Measurements from ENCODE around the gene AGBL4. TPM values are rescaled to one million over a fixed set of nuclear protein-coding genes. Genes with fewer than 3 reads are reported as not detected.

The AGBL4 gene
- total and polyA plus RNA-seq, 2 of the 4 experiments (the other 2 are of a cell fraction): not detected

GRCh38 chr1:48789903-48790302, 1233.9 kb downstream of the AGBL4 start:
- H3K14ac ChIP-seq (replicated peaks; ENCODE audit: low read depth, low read length): no peak overlapping the region
- H3K27me3 ChIP-seq (ENCODE audit: control insufficient read depth, insufficient read depth, low read length): no peaks in the 10 kb centered on the region
- POLR2A ChIA-PET (ENCODE audit: unreplicated experiment): no interaction called here
- no peak overlapping the region for H2BK5ac ChIP-seq (ENCODE audit: low read depth, low read length, poor library complexity, severe bottlenecking)
- TF ChIP-seq ELK1 (IDR thresholded peaks at IDR 0.05; ENCODE audit: borderline replicate concordance, low read depth, low read length): no peak
- TF ChIP-seq RCOR1 (IDR thresholded peaks at IDR 0.05; ENCODE audit: insufficient replicate concordance, low read length): no peak
- no peak for TF ChIP-seq FOS (IDR thresholded peaks at IDR 0.05; ENCODE audit: low read depth, low read length)
- no peak for TF ChIP-seq CTCF (conservative IDR thresholded peaks at IDR 0.05; ENCODE audit: low read depth, low read length)
- TF ChIP-seq MAFK (IDR thresholded peaks at IDR 0.05; ENCODE audit: low read depth, low read length): no peak
- TF ChIP-seq NFE2L2 (IDR thresholded peaks at IDR 0.05; ENCODE audit: low read depth, low read length): no peak
- no peak for TF ChIP-seq POLR2A (IDR thresholded peaks at IDR 0.05; ENCODE audit: low read depth, low read length)
- H2AFZ ChIP-seq (replicated peaks; ENCODE audit: low read length, poor library complexity): no peak overlapping the region
- no CpG with 5 or more reads among the region's 4 CpGs for WGBS, 2 experiments (ENCODE audit: extremely low coverage in 2 of 2, insufficient read length in 1 of 2)
- CTCF ChIA-PET: no interaction called here
- dilution Hi-C loops (cut with HindIII; ENCODE audit: low sequenced_read_pairs, unreplicated experiment): no loop called here
- H4K91ac ChIP-seq (ENCODE audit: insufficient read depth, low read depth, low read length): no peak overlapping the region
- no peaks in the 10 kb centered on the region for H3K9me1 ChIP-seq (ENCODE audit: insufficient read depth, low read length)
- no peak overlapping the region for H2AK9ac ChIP-seq (replicated peaks; ENCODE audit: low read depth, low read length, poor library complexity)
- H3K18ac ChIP-seq (ENCODE audit: low read depth, low read length): no peak overlapping the region
- in situ Hi-C loops (cut with MboI; ENCODE audit: low sequenced_read_pairs): no loop called here
- no peak overlapping the region for H4K8ac ChIP-seq (ENCODE audit: low read depth in 2 of 2, low read length in 2 of 2)
- H3K9me3 ChIP-seq (ENCODE audit: control insufficient read depth, insufficient read depth, low read length): no peaks in the 10 kb centered on the region
- no peak overlapping the region for H3K4me2 ChIP-seq (ENCODE audit: low read depth, low read length)
- H4K20me1 ChIP-seq (ENCODE audit: insufficient read depth, low read length): no peaks in the 10 kb centered on the region
- H3K56ac ChIP-seq (ENCODE audit: extremely low read depth, insufficient read depth, low read length): no peak overlapping the region
- H2AK5ac ChIP-seq (ENCODE audit: low read depth, low read length): no peak overlapping the region
- H3K4me1 ChIP-seq (ENCODE audit: control insufficient read depth, insufficient read depth, low read length): no peaks in the 10 kb centered on the region
- H2BK15ac ChIP-seq (ENCODE audit: low read depth, low read length): no peak overlapping the region
- H3K79me1 ChIP-seq (ENCODE audit: low read depth in 1 of 2, low read length in 2 of 2): no peaks in the 10 kb centered on the region
- H2BK120ac ChIP-seq (ENCODE audit: low read depth, low read length): no peak overlapping the region
- no peak overlapping the region for H3K23ac ChIP-seq (ENCODE audit: low read depth, low read length)
- no peak overlapping the region for H2BK20ac ChIP-seq (ENCODE audit: low read depth, low read length)
- no peaks in the 10 kb centered on the region for H3K36me3 ChIP-seq (ENCODE audit: control insufficient read depth, insufficient read depth, low read length)
- no peak overlapping the region for H3K4ac ChIP-seq (ENCODE audit: low read depth, low read length)
- no peak overlapping the region for H4K5ac ChIP-seq (ENCODE audit: low read depth, low read length)
- H3K4me3 ChIP-seq (ENCODE audit: insufficient read depth, low read depth, low read length): no peak overlapping the region
- no peak overlapping the region for H3K9ac ChIP-seq (ENCODE audit: low read depth, low read length)
- BruUV-seq (replicated peaks): no TSS peak
- ATAC-seq (ENCODE audit: low read depth) (no peak), DNase-seq (no peak)
- intact Hi-C loops (cut with micrococcal nuclease): no loop called here
- H3K27ac ChIP-seq (ENCODE audit: insufficient read depth, low read length): no peak overlapping the region
